WI38 (cell line): ENCODE measurements around the gene MLX.
A peak's percentile ranks its signal among the peaks of the same experiment; 100 is the strongest.

Experiments
- H3K4me3 ChIP-seq: 2 replicates; pipeline ENCODE4 v1.5.1; 2011; ENCODE audit warnings: low read depth, mild to moderate bottlenecking, control low read depth, low read length
- TF ChIP-seq, protein P1 (sequence below): IDR thresholded peaks from 2 replicates; pipeline ENCODE4 v1.5.1; 2012; ENCODE audit warnings: low read depth, mild to moderate bottlenecking, control low read depth, low read length

Gene MLX

DNA sequence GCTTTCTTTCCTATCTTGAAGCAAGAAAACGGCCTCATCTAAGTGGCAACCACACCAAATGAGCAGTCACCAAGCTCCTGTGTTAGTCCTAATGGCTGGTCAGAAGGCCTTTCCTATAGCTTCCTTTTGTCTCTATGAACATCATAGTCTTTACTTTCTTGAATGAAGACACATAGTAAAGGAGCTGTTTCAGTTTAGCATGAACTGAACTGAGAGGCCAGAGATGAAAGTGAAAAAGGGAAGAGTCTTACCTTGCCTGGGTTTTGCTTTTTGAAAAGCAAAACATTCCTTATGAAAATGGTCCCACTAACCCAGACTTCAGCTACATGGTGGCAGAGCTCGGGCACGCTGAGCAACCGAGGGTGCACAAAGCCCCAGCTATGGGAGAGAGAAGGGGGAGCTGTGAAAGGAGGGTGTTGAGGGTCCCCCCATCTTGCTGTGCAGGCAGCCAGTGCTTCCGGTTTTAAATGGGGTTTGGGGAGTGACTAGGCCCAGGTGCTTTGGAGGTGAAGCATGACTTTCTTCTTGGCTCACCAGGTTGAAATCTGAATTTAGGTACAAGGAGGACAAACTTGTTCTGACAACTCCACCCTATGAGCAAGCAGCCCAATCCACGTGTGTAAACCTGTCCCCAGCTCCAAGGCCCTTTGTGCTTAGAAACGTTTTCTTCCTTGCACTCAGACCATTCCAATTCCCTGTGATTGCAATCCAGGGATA is 19.8 kb downstream of the MLX start:
- TF ChIP-seq, protein P1, sequence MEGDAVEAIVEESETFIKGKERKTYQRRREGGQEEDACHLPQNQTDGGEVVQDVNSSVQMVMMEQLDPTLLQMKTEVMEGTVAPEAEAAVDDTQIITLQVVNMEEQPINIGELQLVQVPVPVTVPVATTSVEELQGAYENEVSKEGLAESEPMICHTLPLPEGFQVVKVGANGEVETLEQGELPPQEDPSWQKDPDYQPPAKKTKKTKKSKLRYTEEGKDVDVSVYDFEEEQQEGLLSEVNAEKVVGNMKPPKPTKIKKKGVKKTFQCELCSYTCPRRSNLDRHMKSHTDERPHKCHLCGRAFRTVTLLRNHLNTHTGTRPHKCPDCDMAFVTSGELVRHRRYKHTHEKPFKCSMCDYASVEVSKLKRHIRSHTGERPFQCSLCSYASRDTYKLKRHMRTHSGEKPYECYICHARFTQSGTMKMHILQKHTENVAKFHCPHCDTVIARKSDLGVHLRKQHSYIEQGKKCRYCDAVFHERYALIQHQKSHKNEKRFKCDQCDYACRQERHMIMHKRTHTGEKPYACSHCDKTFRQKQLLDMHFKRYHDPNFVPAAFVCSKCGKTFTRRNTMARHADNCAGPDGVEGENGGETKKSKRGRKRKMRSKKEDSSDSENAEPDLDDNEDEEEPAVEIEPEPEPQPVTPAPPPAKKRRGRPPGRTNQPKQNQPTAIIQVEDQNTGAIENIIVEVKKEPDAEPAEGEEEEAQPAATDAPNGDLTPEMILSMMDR = no peak
- H3K4me3 ChIP-seq = no peak overlapping the region

DNA sequence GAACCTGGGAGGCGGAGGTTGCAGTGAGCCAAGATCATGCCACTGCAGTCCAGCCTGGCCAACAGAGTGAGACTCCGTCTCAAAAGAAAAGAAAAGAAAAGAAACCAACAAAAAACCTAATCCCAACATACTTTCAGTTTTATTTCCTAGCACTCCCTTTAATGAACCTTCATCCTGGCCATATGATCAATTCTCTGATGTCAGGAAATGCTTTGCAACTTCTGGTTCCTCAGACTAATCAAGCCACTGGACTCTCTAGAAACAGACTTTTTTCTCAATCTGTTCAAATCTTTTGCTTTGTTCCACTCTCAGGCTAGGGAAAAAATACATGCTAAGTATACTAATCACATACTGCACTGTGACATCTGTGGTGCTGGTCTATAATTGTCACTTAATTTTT is 24.0 kb downstream of the MLX start:
- TF ChIP-seq, protein P1 = no peak
- H3K4me3 ChIP-seq = no peak overlapping the region

DNA sequence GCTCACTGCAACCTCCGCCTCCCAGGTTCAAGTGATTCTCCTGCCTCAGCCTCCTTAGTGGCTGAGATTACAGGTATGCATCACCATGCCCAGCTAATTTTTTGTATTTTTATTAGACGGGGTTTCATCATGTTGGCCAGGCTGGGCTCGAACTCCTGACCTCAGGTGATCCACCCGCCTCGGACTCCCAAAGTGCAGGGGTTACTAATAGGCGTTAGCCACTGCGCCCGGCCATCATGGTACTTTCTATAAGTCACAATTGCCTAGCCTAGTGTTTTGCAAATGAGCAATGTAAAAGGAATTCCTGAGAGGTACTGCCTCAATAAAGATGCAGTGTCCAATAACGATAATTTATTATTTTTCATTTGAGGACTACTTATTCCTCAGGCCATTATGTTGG is 24.5 kb downstream of the MLX start:
- TF ChIP-seq, protein P1 = no peak

DNA sequence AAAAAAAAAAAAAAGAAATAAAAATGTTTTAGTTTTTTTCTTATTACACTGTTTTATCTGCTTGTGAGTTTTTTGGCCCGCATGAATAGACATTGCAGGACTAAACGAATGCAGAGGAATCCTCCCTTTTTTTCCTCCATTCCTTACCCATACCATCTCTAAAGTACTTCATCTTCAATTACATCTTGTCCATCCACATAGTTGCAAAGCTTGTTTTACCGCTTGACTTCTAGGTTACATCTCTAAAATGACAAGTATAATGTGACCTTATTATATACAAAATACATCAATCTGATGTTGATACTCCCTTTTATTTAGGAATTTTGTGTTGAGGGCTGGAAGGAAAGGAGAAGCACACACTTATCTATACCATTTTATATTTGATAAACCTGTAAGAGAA is 29.5 kb downstream of the MLX start:
- TF ChIP-seq, protein P1 = no peak
- H3K4me3 ChIP-seq = no peak overlapping the region

More for the DNA sequence above, 24.5 kb downstream of the MLX start:
- H3K4me3 ChIP-seq = no peak overlapping the region

DNA sequence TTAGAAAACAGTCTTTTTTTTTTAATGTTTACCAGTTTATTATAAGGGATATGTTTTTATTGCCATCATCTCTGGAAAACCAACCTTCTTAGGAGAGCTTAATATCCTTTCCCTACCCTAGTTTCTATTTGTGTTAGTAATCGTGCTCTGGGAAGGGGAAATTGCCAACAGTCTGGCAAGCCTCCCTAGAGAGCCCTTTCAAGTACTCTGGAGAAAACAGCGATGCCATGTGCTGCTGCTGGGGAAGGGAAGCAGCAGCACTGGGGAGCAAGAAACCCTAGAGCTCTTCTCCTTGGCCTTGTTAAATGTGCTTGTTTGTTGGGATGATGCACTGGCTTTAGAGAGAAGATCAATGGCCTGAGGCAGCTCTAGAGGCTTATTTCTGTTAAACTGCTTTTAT is 32.0 kb downstream of the MLX start:
- TF ChIP-seq, protein P1 = no peak
- no peak overlapping the region for H3K4me3 ChIP-seq

DNA sequence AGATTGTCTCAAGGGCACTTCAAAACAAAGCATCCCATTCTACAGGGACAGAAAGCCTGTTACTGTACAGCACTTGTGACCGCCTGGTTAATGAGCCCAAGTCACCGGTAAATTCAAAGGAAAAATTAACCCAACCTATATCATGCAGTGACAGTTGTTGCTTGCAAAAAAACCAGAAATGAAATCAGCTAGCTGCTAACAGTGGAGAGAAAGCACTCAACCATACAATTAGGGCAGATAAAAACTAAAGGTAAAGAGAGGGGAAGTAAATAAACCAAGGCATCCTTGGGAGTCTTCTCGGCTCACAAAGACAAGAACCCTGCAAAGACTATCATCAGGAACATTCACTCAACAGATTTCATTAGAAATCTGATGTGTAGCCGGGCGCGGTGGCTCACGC is 36.4 kb downstream of the MLX start:
- no peak overlapping the region for H3K4me3 ChIP-seq

DNA sequence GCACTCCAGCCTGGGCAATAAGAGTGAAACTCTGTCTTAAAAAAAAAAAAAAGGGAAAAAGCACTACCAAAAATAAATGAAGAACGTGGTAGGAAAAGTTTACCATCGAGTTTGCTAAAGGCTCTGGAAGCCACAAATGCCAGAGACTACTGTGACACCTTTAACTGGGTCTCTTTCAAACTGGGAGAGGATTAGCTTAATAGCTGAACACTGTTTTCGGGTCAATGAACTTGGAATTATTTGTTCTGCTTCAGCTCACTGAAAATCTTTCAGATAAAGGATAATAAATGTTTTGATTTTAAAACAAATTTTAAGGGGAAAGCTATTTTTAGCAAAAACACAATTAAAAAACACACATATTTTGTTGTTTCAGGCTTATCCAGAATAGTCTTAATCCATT is 40.9 kb downstream of the MLX start:
- peak overlapping the region; percentile 99 for H3K4me3 ChIP-seq

More for the DNA sequence above, 36.4 kb downstream of the MLX start:
- TF ChIP-seq, protein P1 = no peak

More for the DNA sequence above, 40.9 kb downstream of the MLX start:
- TF ChIP-seq, protein P1 = no peak
